DMS153 treated with DMSO at 0.1 percent for 48 hours (cell line): ENCODE measurements around the gene DCP2.

ENCODE experiments used
- DNase-seq: peaks from one replicate; lab custom pipeline; 2025; ENCODE audit not compliant: unreplicated experiment; lab: John Stamatoyannopoulos, UW

DCP2 gene

DNA sequence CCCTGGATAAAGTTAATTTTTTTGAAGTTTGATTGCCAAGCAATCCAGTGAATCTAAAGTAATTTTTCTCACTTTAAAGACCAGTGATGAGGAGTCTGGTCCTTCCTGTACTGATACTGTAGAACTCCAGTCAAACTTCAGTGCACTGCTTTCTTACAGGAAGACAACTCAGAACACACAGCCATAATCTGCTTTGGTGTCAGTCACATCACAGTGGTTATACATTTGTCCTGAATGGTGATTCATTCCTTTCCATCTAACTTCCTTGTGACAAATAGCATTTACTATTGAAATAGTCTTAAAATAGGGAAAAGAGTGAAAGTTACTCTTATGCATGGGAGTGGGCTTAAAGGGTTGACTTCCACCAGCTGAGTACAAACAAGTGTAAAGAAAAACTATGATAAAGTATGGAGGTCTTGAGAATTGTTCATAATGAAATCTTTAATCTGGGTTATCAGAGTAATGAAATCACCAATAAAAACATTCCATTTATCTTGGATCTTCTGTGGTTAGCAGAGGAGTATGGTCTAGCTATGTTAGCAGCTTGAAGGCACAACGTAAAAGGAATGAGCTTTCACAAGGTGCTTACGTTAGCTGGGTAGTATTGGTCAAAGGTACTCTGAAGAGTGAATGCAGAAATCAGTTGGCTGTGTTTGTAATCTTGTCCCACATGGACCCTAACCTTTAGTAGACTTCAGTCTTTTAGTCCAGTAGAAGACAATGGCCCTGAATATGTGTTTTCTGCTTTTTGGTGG is 41.5 kb downstream of the DCP2 start:
- no peak for DNase-seq

DNA sequence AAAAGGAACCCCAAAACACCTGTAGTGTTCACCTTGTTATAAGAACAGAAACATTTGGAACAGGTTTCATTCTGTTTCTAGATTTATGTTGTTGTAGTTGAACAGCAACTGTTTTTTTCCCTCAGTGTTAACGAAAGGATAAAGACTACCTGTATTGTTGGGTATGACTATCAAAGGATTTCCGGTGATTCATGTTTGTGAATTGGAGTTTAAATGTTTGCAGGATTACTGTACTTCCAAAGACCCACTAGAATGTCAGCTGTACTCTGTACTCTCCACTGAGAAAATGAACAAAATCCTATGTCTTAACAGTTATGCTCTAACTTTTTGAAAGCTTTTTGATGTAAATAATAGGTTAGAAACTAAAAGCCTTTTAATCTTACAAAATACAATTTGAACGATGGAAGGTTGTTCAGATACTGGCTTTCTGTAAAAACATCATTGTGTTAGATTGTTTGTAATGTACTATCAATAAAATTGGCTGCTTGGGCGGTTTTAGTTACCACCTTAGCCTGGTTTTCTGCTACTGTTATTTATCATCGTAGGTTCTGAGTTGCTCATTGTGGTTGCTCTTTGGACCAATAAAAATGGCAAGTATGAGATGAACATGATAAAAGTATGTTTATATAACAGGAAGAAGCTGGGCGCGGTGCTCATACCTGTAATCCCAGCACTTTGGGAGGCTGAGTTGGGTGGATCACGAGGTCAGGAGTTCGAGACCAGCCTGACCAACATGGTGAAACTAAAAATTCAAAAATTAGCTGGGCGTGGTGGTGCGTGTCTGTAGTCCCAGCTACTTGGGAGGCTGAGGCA is 44.1 kb downstream of the DCP2 start:
- no peak for DNase-seq

DNA sequence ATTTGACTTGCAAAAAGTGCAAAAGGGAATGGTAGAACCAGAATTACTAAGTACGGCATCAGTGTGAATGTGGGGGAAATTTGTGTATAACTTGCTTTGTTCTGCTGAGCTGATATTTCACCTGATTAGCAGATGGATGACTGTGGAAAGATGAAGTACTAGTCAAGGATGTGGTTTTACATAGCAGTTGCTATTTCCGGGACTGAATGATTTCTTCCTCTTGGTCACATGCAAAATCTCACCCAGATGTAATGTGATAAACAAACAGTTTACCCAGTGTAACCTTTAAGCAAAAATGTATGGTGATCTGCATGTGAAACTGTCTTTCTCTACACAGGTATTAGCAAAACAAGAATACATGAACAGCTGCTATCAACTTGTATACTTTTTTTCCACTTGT is 46.1 kb downstream of the DCP2 start:
- DNase-seq: no peak

DNA sequence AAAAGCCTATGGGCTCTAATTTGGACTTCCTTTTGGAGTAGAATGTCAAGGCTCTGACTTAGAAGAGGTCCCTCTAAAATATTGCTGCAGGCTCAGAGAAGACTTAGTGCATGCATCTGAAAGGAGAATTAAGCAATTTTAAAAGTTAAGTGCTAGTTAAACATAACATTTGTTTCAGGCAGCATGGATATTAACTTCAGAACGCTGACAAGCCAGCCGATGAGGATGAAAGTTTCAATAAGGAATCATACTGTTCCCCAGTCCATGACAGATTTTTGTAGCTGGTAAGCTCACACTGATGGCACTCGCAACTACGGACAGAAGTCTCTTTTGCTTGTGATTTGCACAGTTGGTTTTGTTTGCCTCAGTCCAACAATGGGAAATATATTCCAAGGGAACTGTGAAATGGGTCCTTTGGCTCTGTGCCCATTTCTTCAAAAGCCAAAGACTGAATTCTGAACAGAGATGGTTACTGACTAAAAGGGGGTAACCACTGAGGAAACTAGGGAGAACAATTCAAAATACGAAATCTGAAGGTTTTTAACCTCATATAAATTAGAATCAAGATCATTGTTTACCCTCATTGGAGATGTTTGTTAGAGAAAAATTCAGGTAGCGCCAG is 47.6 kb downstream of the DCP2 start:
- no peak for DNase-seq

DNA sequence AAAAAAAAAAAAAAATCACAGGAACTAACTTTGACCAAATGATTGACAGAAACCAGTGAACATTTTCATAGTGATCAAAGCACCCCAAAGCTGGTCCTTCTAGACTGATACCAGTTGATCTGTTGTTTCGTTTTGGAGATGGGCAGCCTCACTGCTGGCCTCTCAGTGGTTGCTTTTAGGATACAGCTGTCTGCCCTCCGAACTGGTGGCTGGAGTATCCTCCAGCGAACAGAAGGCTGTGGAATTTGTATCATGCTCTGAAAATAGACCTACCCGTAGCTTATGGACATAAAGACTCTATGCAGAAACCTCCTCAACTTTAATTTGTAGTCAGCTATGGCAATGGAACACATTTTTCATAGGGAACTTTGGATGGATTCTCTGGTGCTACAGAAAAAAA is 49.0 kb downstream of the DCP2 start:
- DNase-seq: no peak

DNA sequence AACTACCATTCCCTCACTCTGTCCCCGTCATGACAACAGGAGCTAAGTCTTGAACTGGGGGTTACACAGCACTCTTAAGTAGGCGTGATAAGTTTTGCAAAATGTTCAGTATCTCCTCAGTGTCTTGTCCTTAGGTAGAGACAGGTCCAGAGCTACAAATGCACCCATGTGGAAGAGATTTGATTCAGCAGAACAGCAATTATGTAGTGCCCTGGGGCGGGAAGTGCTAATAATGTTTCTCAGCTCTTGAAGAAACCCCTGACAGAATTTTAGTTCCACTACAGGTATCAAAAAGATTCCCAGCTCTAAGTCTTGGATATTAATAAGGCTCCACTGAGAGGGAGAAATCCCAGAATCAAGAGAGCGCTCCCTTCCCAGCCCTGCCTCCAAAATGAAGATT is 49.6 kb downstream of the DCP2 start:
- no peak for DNase-seq

DNA sequence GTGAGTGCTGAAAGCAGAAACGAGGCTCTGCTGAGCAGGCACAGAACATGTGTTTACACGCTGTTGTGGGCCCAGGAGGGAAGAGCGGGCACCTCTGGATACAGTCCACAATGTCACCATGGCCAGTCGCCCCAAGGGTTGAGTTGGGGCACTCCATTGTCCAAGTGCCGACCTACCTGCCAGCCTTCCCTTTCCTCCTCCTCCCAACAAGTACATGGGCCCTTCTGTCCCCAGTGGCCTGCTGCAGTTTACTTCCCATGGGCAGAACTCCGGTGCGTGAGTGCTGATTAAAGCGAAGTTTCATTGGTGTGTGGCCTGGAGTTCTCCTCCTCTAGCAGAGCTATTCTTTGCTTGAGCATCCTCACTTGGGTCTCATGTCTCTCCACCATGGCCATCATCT is 50.4 kb downstream of the DCP2 start:
- no peak for DNase-seq

DNA sequence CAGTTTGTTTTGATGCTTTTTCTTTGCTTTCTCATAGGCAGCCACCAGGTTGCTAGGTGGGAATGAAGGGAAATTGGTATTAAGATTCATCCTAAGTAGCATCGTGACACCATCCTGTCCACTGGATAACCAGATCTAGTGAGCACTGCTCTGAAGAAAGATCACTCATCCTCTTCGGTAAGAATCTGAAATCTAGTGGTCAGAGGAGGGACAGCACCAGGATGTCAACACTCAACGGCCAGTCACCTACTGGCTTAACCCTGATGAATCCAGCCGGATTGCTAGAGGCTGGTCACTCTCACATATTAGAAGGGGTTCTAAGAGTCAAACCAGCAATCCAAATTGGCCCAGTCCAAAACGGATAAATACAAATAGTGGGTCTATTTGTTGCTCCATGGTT is 50.8 kb downstream of the DCP2 start:
- no peak for DNase-seq

DNA sequence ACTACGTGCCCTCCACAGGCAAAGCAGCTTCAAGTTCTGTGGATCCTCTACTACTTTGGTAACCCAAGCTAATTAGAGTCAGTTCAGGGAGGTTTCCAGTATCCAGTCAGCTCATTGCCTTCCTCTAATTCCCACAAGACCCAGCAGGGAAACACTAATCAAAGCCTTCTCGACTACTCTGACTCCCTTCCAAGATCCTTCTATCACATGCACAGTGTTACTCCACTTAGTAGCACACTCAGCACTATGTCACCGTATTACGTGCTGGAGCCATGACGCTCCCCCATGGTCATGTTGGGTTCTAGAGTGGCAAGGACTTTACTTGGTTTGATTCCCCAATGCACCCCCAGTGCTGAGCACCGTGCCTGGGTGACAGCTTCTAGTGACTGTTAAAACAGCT is 53.0 kb downstream of the DCP2 start:
- no peak for DNase-seq

DNA sequence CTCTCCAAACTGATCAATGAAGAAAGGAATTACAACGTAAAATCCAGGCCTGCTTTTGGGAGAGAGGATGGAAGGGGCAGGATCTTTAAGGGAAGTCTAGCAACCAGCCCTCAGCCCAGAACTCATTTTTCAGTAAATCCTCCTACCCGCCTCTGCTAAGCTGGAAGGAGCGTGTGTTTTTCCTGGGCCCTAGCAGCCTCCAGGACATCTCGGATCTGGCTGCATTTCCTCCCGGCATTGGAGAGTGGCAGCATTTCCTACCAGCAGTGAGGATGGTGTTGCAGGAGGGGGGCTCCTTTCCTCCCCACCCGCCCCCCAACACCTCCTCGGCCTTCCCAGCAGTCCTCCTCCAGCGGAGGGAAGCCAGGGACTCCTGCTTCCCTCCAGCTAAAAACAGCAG is 54.5 kb downstream of the DCP2 start:
- no peak for DNase-seq

DNA sequence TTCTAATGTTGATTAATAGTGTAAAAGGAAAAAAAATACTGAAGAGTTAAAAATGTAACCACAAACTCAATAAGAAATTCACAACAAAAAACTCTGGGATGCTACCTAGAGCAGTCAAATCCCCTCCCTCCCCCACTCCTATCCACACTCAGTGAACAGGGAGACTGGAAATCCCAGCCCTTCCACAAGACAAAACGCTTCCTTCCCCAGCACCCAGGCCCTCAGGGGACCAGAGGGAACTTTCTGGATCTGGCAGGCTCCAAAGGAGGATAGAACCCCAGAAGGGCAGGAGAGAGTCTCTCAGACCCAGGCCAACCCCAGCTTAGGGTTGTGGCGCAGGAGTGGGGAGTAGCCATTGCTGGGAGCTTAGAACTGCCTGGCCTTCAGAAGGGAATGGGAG is 55.0 kb downstream of the DCP2 start:
- DNase-seq: no peak

DNA sequence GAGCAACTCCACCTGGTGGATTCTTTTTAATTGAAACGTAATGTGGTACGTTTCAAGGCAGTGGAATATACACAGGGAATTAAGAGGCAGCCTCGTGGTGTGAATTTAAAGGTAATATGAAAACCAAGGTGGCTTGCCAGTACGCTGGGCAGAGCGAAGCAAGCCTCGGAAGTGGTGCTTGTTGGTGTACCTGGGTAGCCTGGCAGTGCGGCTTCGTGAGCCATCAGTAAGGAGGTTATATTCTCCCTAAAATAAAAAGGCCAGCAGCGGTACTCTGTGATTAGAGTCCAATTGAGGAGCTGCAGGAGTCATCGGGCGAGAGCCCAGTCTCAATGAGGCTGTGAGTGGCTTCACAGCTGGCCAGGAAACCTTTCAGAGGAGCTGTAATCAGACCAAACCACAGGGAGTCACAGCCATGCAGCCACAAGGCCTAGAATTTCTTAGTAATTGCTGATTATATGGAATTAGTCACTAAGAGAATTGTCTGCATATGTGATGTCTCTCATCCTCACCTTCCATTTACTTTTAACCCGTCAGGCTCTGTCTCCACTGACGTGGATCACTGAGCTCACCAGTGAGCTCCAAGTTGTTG is 57.7 kb downstream of the DCP2 start:
- no peak for DNase-seq

DNA sequence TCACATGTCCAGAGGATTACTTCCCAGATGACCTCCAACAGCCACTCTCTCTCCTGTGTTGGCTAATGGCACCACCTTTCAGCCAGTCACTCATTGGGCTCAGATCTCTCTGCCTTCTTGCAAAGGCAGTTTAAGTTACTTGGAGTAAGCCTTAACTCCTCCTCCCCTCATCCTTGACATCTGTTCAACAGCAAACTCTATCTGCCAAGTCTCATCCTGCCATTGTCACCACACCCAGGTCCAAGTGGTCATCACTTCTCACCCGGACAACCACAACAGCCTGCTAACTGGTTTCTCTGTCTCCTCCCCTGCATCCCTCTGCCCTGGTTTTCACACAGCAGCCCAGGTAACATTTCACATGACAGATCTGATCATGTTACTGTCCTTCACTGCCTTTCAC is 58.5 kb downstream of the DCP2 start:
- DNase-seq: no peak

DNA sequence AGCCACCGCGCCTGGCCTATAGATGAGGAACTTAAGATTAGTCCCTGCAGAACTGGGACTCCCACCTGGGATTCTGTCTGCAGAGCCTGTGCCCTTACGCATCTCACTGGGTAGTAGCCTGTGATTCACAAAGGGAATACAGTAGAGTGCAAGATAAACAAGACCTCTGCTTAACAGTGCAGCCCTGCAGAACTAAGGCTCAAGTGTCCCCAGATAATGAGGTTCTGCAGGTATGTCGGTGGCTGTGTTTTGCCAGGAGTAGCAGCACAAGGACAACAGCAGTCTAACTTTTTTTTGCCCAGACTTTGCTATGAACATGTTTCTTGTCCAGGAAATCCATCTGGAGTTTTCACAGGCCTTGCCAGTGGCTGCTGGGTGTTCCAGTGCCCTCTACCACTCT is 59.7 kb downstream of the DCP2 start:
- no peak for DNase-seq

DNA sequence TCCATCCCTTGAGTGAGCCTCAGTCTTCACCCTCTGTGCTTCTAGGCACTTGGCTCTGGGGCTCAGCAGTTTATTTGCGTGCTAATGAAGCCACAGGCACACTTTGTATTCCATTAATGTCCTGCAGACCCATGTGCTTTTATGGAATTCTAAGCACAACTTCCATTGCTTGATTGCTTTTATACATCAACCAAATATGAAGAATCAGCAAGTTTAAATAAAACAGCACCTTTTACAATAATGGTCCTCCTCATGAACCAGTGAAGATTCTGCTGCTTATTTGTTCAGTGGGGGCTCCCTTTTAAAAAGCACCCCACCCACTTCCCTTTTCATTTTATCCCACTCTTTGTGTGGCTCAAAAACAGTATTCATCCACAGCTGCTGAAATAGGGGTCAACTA is 60.2 kb downstream of the DCP2 start:
- no peak for DNase-seq

DNA sequence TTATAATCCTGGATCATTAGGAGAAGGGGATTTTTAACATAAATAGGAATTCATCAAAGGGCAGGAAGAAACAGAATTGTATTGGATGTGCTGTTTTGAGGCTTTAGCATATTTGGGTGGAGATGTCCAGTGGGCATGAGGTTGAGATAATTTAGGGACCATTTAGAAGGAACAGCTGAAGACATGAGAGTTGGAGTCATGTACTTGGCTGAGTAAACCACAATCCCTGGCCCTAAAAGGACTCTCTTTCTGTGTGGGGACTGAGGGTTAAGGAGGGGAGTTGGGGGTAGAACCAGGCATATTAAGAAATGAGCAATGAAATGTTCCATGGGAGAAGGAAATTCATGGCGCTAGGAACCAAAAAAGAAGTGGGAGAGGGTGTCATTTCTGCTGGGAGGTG is 61.5 kb downstream of the DCP2 start:
- no peak for DNase-seq

DNA sequence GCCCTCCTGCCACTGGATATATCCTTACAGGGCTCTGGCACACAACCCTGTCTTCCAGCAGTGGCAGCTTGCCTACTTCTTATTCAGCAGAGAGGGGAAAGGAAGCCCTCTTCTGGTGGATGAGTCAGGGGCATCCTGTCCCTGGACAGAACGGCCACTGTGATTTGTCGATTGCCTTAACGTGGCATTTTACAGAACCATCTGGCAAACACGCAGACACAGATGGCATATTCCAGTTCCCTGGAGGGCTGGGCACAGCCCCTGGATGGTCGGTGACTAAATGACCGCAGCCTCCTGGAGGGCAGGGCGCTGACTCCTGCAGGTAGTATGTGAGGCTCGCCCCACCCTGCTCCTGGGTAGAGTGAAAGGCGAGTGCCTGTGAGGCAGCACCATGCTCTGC is 62.1 kb downstream of the DCP2 start:
- no peak for DNase-seq

DNA sequence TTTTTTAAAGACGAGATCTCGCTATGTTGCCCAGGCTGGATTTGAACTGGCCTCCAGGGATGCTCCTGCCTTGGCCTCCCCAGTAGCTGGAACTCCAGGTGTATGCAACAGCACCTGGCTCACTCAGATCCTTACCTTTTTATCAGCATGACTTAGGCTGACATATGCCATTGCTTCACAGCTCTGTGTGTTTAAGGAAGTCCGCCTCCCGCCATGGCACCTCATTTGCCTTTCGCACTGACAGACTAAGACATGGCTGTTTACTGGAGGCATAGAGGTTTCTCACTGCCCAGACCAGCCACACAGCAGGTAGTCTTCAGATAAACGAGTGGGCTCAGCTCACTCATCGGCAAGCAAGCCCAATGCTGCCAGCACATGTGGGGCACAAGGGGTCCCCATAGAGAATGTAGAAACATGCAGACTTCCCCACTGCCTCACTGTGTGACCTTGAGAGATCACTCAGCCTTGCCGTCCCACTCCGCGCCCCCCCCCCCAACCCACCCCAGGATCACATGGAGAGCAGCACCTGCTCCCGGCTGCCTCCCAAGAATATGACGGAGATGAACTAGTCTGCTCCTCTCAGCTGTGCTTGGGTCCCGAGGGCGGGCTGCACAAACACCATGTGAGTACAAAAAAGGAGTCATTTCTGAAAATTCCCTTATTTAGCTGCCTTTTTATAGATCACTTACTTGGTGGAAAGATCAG is 62.8 kb downstream of the DCP2 start:
- no peak for DNase-seq

DNA sequence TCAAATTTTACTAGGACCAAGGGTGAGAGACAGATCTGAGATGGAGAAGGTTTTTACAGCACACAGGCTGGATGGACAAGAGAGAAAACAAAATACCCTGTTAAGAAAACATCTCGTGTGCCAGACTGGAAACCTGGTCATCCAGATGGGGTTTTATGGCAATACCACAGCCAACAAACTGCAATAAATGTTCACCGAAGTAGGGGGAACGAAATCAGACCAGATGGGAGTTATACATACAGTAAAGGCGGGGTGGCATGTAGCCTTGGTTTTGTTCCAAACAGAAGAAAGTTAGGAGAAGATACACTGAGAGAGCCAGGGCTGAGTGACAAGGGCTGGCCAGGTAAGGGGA is 63.3 kb downstream of the DCP2 start:
- no peak for DNase-seq

DNA sequence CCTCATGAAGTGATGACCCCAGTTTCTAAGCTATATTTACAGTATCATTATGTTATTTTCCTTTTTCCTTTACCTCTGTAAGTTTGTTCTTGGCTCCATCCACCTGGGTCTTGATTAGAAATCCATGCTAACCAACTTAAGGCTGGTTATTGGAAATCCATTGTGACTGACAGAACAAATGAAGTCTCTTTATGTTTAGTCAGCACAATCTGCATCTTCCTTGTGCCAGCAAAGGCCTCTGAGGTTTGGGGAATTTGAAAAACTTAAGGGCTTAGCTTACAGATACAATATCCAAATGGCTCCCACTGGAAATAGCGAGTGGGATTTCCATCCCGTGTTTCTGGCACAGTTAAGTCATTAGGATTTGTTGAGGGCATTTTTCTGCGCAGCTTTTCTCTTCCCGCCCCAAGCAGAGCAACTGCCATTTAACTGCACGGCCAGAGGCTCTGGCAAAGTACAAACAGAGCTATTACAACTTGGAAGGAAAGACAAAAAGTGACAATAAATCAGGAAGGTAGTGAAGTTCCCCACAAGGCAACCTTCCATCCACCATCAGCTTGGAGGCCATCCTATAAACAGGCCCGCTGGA is 64.2 kb downstream of the DCP2 start:
- DNase-seq: no peak
